Islet precursor cell (in vitro differentiated cells): ENCODE results near the gene CUL5.
"Not testable (repeated sequence)": the region's sequence is repeated elsewhere in the genome, so short reads cannot be mapped to it uniquely, and the experiment has no call there.

Source experiments
- DNase-seq: peaks from one replicate; pipeline ENCODE4 v3.0.0-alpha.2; 2018

The CUL5 gene

DNA sequence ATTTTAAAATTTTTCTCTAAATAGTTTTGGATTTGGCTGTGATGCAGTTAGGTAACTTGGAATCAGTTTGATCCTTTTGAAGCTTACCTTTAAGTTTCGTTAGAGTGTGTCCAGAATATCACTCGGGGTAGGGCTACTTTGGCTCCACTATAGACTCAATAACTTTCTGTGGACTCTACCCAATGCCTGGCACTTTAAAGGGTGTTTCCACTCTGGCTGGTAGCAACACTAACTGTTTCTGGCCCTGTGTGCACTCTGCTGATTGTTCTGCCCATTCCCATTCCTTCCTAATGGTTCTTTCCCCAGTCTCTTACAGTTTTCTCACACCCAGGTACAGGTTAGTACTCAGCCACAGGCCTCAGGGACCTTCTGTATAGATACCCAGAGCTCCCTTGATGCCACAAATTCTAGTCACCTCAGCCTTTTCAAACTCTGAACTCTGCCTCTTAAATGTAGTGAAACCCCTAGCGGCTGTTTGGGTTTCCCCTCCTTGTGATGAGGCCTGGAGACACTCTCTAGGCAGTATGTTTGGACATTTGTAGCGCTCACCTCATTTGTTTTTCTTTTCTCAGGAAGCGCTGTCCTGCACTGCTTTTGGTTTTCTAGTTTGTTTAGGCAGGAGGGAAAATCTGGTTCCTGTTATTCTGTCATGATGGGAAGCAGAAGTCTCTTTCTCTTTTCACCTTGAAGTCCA lies 16.8 kb downstream of the CUL5 start:
- no peak for DNase-seq

DNA sequence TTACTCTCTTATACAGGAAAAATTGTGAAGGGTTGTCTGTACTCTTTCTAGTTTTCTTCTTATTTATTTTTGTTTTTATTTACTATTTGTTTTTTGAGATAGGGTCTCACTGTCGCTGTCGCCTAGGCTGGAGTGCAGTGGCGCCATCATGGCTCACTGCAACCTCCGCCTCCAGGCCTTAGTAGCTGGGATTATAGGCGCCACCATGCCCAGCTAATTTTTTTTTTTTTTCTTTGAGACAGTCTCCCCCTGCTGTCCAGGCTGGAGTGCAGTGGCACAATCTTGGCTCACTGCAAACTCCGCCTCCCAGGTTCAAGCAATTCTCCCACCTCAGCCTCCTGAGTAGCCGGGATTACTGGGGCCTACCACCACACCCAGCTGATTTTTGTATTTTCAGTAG lies 18.4 kb downstream of the CUL5 start:
- no peak for DNase-seq

DNA sequence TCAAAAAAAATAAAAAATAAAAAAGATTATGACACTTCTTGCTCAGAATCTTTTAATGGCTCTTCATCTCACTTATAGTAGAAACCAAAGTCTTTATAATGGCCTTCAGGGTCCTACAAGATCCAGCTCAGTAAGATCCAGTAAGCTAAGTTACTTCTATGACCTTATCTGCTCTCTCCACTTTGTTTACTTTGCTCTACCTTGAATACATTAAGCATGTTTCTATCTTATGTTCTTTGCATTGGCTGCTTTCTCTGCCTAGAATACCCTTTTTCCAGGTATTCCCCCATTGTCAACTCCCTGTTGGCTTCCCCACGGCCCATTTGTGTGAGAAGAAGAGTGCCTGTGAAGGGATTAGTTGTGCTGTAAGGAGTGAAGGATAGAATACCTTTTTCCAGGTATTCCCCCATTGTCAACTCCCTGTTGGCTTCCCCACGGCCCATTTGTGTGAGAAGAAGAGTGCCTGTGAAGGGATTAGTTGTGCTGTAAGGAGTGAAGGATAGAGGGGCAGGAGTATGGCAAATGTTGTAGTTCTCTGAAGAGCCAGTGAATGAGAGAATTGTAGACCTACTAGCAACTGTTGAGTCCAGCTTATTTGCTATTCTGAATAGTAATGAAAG lies 20.2 kb downstream of the CUL5 start:
- DNase-seq: not testable (repeated sequence)

DNA sequence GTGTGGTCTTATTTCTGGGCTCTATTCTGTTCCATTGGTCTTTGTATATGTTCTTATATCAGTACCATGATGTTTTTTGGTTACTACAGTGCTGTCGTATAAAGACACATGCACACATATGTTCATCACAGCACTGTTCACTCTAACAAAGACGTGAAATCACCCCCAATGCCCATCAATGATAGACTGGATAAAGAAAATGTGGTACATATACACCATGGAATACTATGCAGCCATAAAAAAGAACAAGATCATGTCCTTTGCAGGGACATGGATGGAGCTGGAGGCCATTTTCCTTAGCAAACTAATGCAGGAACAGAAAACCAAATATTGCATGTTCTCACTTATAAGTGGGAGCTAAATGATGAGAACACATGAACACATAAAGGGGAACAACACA lies 22.9 kb downstream of the CUL5 start:
- DNase-seq: not testable (repeated sequence)

DNA sequence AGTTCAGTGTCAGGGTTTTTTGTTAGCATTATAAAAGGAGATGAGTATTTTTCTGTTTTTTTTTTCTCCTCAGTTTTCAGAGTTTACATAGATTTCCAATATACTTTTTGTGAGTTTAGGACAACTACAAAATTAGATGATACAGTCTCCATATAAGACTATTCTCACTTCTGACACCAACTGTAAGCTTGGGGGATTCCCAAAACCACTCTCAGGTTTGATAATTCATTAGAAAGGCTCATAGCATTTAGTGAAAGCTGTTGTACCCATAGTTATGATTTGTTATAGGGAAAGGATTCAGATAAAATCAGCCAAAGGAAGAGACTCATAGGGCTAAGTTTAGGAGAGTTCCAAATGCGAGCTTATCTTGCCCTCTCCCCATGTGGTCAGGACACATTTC lies 24.1 kb downstream of the CUL5 start:
- no peak for DNase-seq

DNA sequence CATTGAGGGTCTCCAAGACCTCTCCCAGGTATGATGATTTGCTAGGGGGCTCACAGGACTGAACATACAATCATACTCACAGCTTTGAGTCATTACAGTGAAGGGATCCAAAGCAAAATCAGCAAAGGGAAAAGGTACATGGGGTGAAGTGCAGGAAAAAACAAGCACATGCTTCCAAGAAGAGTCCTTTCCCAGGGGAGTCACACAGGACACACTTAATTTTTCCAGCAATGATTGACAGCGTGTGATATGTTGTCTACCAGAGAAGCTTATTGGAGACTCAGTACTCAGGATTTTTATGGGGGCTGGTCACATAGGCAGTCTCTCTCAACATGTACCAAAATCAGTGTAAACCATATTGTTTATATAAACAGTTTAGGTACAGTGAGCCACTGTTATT lies 25.3 kb downstream of the CUL5 start:
- no peak for DNase-seq

DNA sequence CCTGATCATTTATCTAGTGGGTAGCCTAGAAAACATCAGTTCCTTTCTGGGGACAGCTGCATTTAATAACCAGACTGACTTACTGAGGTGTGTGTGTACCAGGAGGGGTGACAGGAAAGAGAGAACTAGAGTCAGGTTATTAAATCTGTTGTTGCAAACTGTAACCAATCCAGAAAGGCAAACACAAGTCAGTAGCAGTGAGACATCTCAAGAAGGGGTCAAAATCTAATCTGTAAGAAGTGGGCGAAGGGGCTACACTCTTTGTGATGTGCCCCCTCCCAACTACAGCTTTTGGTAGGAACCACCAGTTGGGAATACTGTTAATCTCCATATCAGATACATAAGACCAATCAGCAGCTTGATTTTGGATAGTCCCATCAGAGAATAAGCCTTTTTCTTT lies 26.3 kb downstream of the CUL5 start:
- DNase-seq: no peak

DNA sequence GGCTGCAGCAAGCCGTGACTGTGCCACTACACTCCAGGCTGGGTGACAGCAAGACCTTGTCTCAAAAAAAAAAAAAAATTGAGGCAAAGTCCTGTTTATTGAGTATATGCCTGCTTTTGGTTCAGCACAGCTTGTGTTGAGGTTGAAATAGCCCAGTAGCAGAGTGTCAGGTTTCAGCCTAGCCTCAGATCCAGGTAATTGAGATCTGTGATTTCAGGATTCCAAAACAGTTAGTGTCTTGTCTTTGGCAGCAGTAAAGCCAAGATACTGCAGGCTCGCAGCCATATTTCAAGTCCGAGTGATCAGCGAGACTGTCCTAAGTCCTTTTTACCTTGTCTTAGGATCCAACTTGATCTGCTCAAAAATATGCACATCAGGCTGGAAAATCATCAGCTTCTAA lies 27.0 kb downstream of the CUL5 start:
- peak; percentile 73 for DNase-seq

DNA sequence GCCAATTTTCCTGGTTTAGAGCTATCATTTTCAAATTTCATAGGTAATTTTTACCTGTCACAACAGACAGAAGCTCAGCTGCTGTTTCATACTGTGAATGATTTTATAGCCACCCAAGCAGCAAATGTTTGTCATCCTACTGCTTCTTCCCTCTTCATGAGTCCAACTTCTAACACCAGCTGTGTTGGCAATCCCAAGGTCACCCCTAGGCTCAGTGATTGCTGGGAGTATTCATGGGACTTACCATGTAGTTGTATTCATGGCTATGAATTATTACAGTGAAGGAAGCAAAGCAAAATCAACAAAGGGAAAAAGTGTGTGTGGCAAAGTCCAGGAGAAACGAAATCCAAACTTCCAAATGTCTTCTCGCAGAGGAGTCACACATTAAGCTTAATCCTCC lies 28.5 kb downstream of the CUL5 start:
- DNase-seq: no peak

DNA sequence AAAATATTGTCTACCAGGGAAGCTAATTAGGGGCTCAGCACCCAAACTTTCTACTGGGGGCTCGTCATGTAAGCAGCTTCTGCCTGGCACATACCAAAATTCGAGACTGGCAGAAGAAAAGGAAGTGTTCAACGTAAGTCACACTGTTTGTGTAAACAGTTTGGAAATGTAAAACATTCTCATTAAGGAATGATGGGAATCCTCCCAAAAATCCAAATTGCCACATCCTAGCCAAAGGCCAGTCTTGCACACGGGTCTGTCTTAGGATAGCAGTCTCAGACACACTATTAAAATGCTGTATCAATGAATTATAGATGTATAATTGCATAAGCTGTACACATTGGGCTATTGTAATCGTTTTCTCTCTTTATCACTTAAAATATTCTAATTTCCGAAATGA lies 28.9 kb downstream of the CUL5 start:
- no peak for DNase-seq

DNA sequence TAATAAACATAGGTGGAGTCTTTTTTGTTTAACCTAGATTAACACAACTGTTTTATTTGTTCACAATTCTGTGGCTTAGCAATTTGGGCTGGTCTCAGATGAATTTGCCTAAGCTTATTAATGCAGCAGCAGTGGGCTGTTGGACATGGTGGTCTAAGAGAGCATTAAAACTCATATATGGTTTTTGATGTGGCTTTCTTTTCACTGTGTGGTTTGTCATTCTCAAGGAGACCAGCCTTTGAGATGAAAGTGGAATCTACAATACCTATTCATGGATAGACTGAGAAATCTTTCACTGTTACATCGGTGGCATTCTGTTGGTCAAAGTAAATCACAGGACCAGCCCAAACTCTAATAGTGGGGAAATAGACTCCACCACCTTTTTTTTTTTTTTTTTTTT lies 39.6 kb downstream of the CUL5 start:
- no peak for DNase-seq

DNA sequence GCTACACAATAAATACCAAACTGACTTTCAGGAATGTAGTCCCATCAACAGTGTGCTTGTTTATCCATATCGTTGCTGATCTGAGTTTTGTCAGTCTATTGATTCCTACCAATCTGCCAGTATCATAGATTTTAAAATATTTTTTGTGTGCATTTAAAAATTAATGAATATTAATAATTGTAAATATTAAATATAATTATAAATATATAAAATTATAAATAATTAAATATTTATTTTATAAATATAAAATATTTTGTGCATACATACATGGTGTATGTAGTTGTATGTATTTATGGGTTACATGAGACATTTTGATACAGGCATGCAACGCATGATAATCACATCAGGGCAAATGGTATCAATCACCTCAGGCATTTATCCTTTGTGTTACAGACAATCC lies 53.6 kb downstream of the CUL5 start:
- no peak for DNase-seq

DNA sequence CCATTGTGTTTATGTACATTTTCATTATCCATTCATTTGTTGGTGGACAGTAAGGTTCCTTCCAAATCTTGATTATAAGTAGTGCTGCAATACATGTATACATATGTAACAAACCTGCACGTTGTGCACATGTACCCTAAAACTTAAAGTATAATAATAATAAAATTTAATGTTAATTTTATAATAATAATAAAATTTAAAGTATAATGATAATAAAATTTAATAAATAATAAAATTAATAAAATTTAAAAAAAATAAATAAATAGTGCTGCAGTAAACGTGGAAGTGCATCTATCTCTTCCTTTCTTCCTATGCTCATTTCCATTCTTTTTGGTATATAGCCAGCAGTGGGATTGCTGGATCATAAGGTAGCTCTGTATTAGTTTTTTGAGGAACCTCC lies 54.7 kb downstream of the CUL5 start:
- DNase-seq: no peak

DNA sequence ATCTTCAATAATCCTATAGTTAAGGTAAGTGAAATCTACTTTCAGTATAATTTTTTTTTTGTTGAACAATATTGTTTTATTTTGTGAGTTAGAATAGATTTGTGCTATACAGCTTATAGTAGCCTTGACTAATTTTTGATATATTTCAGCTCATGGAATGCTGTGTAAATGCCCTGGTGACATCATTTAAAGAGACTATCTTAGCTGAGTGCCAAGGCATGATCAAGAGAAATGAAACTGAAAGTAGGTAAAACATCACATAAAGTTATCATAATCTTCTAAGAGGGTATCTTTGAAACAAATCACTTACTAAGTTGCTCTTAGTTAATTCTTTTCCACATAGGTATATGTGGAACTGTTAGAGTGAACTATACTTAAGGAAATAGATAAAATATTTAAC lies 61.2 kb downstream of the CUL5 start:
- no peak for DNase-seq

DNA sequence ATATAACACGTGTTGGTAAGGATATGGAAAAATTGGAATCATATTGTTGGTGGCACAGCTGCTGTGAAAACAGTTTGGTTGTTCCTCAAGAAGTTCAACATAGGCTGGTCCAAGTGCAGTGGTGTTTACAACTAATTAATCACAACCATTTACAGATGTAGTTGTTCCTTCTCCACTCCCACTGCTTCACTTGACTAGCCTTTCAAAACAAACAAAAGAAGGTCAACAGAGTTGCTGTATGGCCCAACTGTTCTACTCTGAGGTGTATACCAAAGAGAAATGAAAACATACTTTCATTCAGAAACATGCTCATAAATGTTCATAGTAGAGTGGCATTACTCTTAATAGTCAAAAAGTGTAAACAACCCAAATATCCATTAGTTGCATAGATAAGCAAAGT lies 76.1 kb downstream of the CUL5 start:
- DNase-seq: no peak

DNA sequence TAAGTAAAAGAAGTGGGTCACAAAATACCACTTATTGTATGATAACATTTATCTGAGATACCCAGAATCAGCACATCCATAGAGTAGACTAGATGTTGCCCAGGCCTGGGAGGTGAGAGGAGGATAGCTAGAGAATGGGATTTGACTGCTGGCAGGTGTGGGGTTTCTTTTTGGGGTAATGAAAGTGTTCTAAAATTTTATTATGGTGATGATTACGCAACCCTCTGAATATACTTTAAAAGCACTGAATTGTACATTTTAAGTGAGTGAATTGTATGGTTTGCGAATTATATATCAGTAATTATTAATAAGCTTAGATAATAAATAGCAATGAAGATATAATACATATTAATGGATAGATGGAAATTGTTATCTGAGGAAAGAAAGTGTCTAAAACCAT lies 77.0 kb downstream of the CUL5 start:
- no peak for DNase-seq

DNA sequence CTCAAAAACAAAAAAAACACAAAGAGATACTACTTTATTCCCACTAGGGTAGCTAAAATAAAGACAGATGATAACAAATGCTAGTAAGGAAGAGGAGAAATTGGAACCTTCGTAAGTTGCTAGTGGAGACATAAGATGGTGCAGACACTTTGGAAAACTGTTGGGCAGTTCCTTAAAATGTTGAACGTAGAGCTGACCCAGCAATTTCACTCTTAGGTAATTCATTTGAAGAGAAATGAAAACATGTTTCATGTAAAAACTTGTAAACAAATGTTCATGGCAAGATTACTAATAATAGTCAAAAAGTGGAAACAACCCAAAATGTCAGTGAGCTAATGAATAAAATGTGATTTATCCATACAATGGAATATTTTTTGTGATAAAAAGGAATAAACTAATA lies 83.4 kb downstream of the CUL5 start:
- DNase-seq: no peak

DNA sequence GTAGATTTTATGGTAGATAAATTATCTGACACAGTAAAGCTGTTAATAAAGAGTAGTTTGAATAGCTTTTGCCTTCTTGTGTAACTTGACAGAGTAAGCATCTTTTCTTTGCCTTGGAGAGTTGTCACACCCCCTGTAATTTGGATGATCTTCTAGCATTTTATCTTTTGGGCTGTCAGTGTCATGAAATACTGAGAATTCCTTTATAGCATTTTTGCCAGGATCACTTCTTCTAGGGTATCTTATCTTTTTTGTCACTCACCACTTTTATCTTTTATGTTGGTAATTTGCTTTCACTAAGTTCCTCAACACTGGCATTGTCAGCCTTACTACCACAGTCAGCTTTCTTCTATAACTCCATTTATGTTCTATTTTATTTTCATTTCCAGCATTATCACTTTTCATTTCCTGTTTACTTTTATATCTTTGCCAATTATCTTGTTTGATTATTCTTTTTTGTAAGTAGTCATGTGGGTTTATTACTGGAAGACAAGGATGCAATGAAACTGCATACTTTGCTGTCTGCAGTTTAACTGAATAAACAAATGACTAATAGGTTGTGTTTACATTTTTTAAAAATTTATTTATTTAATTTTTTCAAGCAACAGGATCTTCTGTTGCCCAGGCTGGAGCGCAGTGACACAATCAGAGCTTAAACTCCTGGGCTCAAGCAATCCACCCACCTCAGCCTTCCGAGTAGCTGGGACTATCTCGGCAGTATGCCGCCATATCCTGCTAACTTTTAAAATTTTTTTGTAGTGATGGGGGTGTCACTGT lies 84.6 kb downstream of the CUL5 start:
- DNase-seq: no peak

DNA sequence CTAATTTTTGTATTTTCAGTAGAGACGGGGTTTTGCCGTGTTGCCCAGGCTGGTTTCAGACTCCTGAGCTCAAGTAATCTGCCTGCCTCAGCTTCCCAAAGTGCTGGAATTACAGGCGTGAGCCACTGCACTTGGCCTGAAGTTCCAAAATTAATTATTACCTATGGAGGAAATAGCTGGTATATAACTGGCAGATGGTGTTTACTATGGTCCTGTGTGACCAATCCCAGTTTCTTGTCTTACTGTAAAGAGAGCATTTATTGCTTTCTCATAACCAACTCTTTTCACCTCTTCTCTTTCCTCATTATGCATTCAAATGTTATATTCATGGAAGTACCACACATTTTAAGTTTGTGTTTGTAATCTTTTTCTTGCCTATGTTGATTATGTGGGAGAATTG lies 88.5 kb downstream of the CUL5 start:
- no peak for DNase-seq

DNA sequence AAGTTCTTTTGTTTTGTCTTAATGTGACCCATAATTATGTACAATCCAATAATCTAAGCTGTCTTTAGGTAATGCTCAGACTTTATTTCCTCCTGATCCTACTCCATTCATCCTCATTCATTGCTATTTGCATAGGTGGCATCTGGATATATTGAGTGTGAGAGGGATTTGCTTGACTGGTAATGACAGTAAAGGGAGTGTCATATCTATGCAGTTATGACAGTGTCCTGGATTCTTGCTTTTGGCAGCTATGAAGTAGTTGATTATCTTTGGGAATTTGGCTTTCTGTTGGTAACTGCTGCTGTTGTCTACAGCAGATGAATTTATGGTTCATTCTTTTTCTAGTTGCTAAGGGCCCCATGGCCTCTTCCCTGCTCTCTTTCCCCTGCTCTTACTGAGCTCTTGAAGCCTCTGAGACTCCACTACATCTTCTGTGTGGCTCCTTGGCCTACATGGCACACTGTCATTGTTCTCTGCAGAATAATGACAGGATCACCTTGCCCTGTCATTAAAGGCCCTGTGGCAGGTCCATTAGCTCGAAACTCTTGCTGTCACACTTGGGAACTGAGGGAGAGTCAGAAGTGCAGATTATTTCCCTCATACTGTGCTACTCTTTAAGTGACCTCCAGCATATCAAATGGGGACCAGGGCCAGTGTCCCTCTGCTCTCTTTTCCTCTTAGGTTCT lies 92.5 kb downstream of the CUL5 start:
- DNase-seq: no peak

DNA sequence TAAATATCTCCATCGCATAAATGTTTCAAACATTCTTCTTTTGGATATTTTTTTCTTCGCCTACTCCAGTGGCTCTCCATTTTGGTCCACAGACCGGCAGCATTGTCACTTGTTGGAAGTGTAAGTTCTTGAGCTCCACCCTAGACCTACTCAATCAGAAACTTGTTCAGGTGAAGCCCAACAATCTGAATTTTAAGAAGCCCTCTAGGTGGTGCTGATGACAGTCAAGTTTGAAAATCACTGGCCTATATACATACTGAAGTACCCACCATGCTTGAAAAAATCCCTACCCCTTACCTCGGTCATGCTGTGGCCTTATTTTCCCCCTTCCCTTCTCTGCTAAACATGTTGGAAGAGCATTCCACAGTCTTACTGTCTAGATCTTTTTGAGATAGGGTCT lies 102.4 kb downstream of the CUL5 start:
- no peak for DNase-seq

DNA sequence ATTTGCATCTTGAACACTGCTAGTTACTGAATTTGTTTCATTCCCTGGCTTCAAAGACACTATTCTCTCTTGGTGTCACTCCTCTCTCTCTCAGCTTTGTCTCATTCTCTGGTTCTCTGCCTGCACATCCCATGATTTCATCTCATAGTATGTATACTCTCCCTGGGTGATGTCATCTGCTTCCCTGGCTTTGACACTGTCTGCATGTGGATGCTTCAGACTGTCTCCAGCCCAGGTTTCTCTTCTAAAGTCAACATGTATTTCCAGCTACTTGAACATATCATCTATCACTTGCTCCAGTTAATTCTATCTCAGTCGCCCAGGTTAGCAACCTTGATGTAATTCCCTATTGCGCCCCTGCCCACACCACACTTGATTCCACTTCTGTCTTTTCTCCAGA lies 103.4 kb downstream of the CUL5 start:
- no peak for DNase-seq

DNA sequence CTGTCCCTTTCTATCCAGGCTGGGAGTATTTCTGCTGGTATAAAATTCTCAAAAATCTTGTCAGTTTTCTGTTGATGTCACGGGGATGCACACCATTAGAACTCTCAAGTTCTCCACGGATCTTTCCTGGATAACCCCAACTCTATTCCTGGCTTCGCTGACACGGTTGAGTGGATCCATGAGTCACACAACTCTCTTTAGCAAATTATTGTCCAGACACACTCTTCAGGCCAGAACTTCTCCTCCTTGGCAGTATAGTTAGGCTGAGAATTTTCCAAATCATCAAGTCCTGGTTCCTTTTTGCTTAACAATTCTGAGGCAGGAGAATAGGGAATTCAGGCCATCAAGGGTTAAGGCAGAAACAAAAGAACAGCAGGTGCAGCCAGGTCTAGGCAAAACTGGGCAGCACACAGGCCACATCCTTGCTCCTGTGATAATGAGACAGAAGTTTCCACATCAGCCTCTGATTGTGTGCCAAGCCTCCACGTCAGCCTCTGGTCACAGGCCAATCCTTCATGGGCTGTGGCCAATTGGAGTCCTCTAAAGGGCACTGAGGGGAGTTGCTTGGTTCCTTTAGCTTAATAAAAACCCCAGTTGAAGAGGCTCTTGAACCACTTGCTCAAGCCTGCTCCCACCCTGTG lies 106.9 kb downstream of the CUL5 start:
- no peak for DNase-seq
